Activated CD4-positive, alpha-beta T cell treated with anti-CD3 and anti-CD28 coated beads, Interleukin-10, Interleukin-2, amounts not matched to agents 100 ng/mL and 50 ng/mL, durations not matched to agents 16 hours and 8 hours (primary cell): ENCODE data around the gene CA11.
"Not testable (repeated sequence)": the region's sequence is repeated elsewhere in the genome, so short reads cannot be mapped to it uniquely, and the experiment has no call there.

Experiments used
- DNase-seq: peaks from one replicate; pipeline ENCODE4 v3.0.0-alpha.2; 2020

Gene CA11

DNA sequence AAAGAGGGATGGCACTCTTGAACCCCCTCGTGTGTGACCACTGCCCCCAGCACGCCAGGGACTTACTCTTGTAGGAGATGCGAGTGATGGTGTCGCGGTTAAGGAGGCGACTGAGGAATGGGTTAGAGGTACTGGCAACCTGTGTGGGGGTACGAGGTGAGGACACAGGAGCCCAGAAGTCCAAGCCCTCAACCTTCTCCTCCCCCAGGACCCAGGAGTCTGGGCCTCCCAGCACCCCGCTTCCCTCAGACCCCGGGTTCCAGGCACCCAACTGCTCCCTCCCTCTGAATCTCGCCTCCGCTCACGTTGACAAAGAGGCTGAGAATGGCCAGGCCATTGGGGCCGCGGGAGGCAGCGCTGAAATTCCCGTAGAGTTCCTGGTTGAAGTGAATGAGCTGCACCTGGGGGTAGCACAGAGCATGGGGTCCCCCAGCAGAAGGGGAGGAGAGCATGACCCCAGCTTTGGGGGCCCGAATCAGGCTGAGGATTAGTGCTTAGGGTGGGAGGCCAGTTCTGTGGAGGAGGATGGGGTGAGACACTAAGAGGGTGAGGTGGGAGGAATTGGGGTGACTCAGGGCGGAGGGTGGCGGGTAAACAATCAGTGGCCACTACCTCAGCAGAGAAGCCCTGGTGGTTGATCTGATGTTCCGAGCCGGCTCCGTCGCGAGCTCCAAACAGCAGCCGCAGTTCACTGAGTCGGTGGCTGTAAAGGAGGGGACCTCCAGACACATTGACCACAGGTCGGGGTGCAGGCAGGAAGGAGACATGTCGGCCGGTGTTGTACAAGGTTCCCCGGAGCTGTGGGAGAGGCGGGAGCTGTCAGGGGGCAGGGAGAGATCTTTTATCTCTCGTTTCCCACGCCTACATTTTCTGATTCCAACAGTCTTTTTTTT is 6.3 kb downstream of the CA11 start:
- DNase-seq: no peak

DNA sequence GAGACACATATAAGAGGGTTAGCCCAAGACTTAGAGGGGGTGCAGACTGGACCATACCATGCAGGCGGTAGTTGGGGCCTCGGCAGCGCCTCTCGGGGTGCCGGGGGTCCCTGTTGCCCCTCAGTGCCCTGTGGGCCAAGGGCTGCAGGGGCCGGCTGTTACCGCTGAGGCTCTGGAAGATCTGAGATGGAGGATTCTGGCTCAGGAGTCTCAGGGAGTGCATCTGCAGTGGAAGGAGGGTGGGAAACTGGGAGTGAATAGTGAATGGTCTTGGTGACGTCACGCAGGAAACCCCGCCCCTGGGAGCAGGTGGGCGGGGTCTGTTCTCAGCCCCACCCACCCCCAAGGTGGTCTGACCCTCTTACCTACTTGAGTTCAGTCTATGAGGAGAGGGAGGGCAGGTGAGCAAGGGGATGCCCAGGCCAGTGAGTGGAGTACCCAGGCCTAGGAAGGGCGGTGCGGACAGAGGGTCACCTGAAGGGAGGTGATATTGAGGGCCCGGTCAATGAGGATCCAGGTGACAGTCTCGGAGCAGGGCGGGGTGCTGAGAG is 7.1 kb downstream of the CA11 start:
- DNase-seq: no peak

DNA sequence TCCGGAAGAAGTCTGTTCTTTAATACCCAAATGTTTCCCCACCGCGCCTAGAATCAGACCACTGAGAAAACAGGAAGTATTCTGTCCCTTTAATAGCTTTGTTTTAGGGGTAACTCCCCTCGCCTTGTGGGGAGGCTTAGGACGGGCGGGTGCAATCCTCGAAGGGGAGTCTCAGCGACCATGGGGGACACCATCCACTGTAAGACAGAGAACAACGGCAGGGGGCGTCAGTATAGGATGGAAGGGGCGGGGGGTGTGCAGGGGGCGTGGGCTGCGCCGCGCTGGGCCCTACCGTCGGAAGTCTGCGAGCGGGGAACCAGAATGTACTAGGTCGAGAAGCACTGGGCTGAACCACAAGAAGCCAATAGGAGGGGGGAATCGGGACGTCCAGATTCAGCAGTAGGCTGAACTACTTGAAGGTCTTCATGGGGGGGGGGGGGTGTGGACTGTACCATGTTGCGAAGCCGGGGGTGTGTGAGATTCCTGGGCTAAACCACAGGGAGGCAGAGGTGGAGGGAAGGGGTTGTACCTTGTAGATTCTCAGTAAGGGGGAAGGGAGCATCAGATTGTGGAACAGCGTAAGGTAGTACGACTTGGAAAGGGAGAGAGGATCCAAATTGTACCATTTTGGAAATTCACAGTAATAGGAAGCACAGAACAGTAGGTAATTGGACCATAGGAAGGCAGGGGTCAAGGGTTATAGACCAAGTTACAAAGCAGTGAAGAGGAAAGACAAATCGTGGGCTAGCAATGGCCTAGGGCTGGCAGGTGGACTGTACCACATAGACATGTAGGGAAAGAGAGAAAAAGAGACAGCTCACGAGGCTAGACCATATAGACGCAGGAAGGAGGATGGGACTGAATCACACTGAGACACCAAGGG is 7.8 kb downstream of the CA11 start:
- DNase-seq: peak; percentile 86

DNA sequence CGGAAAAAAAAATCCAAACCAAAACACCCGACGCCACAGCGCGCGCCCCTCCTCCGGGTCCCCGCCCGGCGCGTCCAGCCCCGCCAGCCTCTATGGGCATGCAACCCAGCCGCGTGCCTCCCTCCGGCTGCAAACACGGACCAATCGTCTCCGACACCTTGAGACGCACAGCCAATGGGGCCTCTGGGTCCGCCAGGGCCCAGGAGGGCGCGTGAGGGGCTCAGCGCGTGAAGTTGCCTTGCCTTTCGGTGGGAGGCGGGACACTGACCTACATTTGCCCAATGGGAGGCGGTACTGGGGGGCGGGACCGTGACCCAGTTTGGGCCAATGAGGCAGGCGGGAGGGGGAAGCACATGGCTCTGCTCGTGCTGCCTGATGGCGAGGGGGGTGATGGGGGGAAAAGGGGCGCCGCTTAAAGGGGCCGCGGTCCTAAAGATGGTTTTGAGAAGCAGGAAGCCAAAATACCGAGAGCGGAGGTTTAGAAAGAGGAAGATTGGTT is 8.5 kb downstream of the CA11 start:
- DNase-seq: peak; percentile 98

DNA sequence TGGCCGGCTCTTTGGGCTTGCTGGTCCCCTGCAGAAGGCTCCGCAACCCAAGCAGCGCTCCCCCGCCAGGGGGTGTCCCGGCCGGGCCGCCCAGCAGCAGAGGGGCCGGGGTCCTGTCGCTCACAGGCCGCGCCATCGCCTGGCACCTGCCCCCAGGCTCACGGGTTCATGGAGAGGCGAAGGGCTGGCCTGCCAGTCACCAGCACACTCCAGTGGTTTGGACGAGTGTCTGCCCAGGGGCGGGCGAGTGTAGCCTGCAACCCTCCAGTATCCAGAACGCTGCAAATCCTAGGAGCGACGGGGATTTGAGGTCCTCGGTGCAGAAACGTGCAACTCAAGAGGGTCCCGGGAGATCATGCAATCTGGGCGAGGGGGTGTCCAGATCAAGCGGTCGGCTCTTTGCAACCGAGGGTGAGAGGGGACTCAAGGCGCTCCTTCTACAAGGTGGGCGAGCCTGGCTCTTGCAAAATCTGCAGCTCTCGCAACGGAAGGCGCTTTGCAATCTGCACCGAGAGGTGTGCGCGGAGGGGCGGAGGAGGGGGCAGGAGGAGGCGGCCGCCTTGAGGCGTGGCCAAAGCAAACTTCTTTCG is 9.0 kb downstream of the CA11 start, which contains the start of gene DBP:
Gene DBP (minus strand): TSS at position 521 of the 590 bp plus-strand sequence. CDS start 385 bp downstream, at position 136.
- no peak for DNase-seq

DNA sequence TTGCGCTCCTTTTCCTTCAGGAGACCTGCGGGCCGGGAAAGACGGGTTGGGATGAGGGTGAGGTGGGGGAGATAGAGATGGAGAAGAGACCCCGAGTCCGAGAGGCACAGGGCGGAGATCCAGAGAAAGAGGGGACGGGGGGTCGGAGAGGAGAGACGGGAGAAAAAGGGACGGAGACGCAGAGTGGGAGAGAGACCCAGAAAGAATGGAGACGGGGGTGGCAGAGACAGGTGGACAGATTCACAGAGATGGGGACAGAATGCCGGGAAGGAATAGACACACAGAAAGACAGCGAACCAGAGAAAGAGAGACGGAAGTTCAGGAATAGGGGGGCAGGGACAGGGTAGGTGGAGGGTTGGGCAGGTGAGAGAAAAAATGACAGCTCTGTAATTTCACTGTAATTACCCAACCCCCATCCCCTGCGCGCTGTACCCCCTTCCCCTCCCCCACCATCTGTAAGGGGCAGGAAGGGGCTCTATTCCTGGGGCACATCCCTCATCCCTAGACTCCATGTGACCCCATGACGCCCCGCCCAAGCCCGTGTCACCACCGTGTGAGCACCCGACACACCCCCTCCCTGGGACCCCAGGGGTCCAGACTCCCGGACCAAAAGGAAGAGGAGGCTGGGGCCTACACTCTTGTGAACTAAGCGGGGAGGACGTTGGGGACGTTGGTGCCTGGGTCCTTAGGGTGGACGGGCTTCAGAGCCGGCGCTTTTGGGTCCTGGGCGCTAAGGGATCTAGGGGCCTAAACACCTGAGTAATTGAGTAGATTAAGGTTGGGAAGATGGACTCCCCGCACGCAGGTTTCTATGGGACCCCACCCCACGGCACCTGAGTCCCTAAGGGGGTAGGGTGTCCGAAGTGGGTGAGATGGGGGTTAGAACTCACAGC is 9.8 kb downstream of the CA11 start:
- no peak for DNase-seq

DNA sequence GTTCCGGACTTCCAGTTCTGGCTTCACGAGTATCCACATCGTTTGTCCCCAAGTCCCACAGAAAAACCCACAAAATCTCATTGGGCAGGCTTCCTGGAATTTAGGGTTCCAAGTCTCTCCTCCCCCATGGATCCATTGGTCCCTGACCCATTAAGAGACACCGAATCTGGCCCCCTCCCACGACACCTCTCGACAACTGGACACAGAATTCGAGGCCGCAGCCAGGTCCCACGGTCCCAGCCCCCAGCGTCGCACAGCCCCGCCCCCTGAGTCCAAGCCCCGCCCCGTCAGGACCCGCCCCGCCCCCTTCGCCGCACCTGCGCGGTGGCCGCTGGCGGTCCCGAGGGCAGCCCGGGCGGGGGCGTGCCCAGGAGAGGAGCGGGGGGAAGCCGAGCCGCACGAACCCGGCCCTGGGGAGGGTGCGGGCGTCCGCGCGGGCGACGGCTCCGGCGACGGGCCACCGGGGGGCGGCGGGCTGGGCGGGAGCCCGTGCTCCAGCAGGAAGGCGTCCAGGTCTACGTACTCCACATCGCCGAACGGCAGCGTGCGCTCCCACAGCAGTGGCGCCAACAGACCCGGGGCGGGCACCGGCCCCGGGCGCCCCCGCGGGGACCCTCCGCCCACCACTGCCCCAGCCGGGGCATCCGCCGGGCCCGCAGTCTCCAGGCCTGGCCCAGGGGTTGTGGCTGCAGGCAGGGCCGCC is 10.6 kb downstream of the CA11 start:
- peak; percentile 80 for DNase-seq

DNA sequence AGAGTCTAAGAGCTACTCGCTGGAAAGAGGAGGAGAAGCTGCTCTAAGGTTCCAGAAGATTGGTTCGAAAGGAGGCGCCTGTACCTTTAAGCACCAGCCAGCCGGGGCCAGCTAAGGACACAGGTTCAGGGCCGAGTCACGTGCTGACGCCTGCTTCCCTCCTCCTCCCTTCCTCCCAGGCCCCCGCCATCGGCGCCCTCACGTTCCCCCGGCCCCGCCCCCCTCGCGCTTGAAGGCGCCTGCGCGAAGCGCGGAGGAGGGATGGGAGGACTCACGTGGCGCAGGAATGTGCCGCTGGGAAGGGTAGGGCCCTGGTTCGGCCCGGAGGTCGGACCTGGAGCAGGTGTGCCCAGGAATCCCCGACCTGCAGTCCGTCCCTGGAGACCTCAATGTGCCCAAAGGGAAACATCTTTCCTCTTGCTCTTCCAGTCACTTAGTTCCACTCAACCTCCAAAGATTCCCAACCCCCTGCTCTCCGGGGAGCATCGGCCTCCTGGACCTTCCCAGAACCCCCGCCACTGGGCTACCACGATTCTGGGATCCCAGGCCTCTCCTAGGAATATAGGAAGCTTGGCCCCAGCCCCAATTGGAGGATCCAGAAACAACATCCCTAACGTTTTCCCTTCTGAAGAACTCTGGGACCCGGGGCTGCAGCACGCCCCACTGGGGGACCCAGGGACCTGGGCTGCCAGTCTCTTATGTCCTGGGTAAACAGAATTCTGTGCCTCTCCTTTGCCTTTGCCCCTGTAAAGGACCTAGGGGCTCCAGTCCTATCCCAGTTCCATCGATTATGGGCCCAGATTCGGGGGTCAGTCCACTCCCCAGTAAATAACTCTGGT is 11.3 kb downstream of the CA11 start:
- DNase-seq: peak; percentile 95

DNA sequence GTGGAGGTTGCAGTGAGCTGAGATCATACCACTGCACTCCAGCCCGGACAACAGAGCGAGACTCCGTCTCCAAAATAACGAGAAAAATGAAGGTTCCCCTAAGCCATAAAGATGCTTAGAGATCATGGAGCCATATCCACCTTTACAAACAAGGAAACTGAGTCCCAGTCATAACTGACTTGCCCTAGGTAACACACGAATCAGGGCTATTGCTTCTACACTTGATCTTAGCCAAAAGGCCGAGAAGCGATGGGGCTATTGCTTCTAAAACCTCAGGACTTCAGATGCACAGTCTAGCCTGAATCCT is 12.0 kb downstream of the CA11 start:
- no peak for DNase-seq

DNA sequence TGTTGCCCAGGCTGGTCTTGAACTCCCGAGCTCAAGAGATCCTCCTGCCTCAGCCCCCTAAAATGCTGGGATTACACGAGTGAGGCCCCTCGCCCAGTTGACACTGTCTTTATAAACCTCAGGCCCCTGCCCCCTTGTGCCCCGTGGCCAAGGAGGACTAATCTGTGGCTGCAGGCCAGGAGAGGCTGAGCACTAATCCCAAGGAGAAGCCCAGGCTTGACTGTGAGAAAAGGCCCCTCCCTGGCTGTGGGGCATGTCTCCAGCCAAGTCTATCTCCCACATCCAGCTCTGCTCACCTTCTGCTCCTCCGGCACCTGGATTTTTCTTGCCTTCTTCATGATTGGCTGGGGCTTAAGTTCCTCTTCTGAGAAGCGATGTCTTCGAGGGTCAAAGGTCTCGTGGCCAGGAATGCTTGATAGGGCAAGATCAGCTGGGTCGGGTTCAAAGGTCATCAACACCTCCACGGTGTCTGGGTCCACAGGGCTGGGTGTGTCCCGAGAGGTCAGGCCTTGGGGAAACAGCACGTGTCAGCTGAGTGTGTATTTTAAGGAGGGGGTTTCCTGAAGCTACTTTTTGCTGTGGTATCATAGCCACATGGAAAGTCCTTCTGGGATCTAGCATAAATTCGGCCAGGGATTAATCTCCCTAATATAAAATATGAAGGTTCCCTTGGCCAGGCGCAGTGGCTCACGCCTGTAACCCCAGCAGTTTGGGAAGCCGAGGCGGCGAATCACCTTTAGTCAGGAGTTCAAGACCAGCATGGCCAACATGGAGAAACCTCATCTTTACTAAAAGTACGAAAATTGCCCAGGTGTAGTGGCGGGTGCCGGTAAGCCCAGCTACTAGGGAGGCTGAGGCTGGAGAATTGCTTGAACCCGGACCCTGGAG is 12.6 kb downstream of the CA11 start:
- DNase-seq: no peak

DNA sequence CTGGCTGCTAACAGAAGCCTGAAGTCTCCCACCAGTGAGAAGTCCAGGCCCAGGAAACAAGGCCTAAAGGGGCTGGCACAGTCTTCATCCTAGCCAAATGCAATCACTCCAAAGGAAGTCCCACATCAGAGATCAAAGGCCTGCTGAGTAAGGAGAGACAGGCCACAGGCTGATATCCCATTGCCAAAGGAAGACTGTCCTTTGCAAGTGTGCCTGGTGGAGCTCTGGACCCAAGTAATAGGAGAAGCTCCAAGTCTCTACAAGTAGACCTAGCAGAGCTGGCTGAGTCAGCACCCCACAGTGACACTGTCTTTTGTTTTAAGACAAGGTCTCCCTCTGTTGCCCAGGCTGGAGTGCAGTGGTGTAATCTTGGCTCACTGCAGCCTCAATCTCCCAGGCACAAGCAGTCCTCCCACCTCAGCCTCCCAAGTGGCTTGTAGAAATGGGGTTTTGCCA is 13.3 kb downstream of the CA11 start:
- no peak for DNase-seq

DNA sequence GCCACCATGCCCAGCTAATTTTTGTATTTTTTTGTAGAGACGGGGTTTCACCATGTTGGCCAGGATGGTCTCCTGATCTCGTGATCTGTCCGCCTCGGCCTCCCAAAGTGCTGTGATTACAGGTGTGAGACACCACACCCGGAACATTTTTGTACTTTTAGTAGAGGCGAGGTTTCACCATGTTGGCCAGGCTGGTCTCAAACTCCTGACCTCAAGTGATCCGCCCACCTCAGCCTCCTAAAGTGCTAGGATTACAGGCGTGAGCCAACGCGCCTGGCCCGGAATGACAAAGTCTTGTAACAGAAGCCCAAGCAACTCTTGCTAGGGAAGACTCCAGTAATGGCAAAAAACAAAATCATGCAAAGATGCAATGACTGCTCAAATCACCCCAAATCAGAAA is 13.7 kb downstream of the CA11 start:
- DNase-seq: not testable (repeated sequence)

DNA sequence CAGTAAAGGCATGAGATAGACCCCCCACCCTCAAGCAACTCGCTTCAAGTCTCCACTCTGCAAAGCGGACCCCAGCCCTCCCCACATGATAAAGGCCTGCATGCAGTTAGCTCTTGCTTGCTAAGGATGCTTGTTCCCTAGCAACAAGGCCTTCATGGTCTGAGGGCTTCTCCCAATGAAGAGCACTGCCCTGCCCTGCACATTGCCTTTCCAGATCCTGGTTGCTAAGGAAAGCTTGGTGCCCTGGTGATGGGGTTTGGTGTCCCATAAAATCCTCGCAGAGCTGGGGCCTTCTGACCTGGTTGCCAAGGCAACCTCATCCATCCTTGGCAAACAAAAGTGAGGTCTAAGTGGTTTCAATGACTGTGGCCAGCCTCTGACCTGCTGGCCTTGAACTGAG is 14.8 kb downstream of the CA11 start:
- DNase-seq: no peak

DNA sequence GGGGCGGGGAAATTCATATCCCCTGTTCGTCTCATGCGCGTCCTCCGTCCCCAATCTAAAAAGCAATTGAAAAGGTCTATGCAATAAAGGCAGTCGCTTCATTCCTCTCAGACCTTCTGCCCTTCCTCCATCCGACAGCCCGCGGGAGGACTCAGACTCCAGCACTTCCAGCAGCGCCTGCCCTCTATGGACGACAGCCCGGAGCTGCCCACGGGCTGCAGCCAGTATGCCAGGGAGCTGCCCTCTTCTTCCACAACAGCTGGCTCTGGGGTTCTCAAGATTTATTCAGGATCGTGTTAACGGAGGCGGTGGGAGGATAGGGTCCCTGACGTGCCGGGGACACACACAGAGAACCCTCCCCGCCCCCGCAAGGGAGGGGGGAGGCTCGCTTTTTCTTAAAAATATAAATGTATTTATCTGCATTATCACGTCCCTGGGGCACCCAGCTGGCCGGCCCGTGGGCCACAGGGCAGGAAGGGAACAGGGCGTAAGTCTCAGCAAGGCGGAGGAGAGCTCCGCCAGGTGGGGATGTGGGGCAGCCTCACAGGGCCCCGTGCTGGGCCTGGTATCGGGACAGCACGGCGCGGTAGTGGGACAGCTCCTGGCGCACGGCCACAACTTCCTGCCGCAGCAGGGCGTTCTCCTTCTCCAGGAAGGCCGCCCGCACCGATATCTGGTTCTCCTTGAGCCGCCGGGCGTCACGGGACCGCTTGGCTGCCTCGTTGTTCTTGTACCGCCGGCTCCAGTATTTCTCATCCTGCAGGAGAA is 15.5 kb downstream of the CA11 start:
- DNase-seq: no peak

DNA sequence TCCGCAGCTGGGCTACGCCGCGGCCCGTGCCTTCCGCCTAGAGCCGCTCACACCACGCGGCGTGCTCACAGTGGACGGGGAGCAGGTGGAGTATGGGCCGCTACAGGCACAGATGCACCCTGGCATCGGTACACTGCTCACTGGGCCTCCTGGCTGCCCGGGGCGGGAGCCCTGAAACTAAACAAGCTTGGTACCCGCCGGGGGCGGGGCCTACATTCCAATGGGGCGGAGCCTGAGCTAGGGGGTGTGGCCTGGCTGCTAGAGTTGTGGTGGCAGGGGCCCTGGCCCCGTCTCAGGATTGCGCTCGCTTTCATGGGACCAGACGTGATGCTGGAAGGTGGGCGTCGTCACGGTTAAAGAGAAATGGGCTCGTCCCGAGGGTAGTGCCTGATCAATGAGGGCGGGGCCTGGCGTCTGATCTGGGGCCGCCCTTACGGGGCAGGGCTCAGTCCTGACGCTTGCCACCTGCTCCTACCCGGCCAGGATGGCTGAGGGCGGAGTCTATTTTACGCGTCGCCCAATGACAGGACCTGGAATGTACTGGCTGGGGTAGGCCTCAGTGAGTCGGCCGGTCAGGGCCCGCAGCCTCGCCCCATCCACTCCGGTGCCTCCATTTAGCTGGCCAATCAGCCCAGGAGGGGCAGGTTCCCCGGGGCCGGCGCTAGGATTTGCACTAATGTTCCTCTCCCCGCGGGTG is 16.2 kb downstream of the CA11 start:
- no peak for DNase-seq

DNA sequence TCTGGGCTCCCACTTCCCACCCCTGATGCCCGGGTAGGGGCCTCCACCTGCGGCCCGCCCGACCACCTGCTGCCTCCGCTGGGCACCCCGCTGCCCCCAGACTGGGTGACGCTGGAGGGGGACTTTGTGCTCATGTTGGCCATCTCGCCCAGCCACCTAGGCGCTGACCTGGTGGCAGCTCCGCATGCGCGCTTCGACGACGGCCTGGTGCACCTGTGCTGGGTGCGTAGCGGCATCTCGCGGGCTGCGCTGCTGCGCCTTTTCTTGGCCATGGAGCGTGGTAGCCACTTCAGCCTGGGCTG is 16.7 kb downstream of the CA11 start:
- DNase-seq: no peak

DNA sequence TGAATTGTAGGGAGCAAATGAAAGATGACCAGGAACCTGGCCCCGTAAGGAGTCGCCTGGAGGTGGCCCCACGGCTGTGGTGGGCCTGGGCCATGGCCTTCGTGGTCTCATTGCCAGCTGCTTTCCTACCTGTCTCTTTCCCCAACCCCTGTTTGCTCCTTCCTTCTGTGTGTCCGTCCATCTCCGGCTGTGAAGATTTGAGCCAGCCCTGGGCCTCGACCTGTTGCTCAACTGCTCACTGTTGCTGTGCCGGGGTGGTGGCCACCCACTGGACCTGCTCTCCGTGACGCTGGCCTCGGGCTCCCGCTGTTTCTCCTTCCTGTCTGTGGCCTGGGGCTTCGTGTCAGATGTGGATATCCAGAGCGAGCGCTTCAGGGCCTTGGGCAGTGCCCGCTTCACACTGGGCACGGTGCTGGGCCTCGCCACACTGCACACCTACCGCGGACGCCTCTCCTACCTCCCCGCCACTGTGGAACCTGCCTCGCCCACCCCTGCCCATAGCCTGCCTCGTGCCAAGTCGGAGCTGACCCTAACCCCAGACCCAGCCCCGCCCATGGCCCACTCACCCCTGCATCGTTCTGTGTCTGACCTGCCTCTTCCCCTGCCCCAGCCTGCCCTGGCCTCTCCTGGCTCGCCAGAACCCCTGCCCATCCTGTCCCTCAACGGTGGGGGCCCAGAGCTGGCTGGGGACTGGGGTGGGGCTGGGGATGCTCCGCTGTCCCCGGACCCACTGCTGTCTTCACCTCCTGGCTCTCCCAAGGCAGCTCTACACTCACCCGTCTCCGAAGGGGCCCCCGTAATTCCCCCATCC is 17.3 kb downstream of the CA11 start:
- no peak for DNase-seq
